Heart right ventricle (tissue), 16 donors: ENCODE measurements around the gene ITPRIPL2. TPM values are rescaled to one million over a fixed set of nuclear protein-coding genes. Genes with fewer than 3 reads are reported as not detected.

Source experiments
- ATAC-seq, 8 donors: fragments of 200-7000 bp; cut with Tn5 transposase; one replicate each; pipeline ENCODE4 v1.9.1; 2020; ENCODE audit warnings: mild to moderate bottlenecking in 8 of 8, moderate library complexity in 8 of 8, moderate number of reproducible peaks in 1 of 8
- DNase-seq, 2 donors: peaks; one replicate each; pipeline ENCODE4 v3.0.0-alpha.2; 2020
- H3K27ac ChIP-seq, 10 donors: fragments of 200-600 bp; sonication (generic) in 2 of 10; one replicate each; pipeline versions ENCODE4 v1.5.0 to v1.8.0; 2020 to 2022; ENCODE audit warnings: mild to moderate bottlenecking in 3 of 10
- H3K27me3 ChIP-seq, 7 donors: fragments of 200-600 bp; one replicate each; pipeline ENCODE4 v1.8.0; 2021 to 2022; ENCODE audit warnings: mild to moderate bottlenecking in 2 of 7
- H3K36me3 ChIP-seq, 9 donors: fragments of 200-600 bp; sonication (generic) in 1 of 9; one replicate each; pipeline versions ENCODE4 v1.5.0 to v1.8.0; 2020 to 2022; ENCODE audit warnings: mild to moderate bottlenecking in 2 of 9
- H3K4me1 ChIP-seq, 9 donors: fragments of 200-600 bp; sonication (generic) in 1 of 9; one replicate each; pipeline versions ENCODE4 v1.5.0 to v1.8.0; 2020 to 2022; ENCODE audit warnings: mild to moderate bottlenecking in 4 of 9
- H3K4me3 ChIP-seq, 10 donors: fragments of 200-600 bp; sonication (generic) in 2 of 10; one replicate each; pipeline versions ENCODE4 v1.5.0 to v1.8.0; 2020 to 2022; ENCODE audit warnings: mild to moderate bottlenecking in 7 of 10, moderate library complexity in 2 of 10
- H3K9me3 ChIP-seq, 11 donors: fragments of 200-600 bp in 10 of 11; sonication (generic) in 2 of 11; one replicate each; pipeline versions ENCODE4 v1.5.0 to v1.8.0; 2013 to 2022; ENCODE audit warnings: mild to moderate bottlenecking in 2 of 11, control low read depth in 1 of 11, moderate library complexity in 1 of 11
- CTCF ChIP-seq, 9 donors: fragments of 200-600 bp; sonication (generic) in 2 of 9; IDR thresholded peaks; one replicate each; pipeline versions ENCODE4 v1.5.0 to v1.8.0; 2021 to 2022; ENCODE audit warnings: antibody characterized with exemption in 9 of 9, mild to moderate bottlenecking in 5 of 9, moderate library complexity in 1 of 9
- WGBS, 2 donors: extraction: QIAGEN DNeasy Blood & Tissue Kit; methylation state at CpG; one replicate each; pipeline ENCODE4 v1.1.7; 2013; ENCODE audit warnings: inconsistent platforms in 1 of 2; 5-methylcytosine and 5-hydroxymethylcytosine counted together
- intact Hi-C, 10 donors: fragments of 100-400 bp; cut with DNase I; formaldehyde crosslinking; loops; one replicate each; pipeline versions ENCODE4 v1.11.1 to v1.14.2; 2022
- polyA plus RNA-seq, 2 donors: library from polyadenylated mRNA; stranded (reverse); fragments of 200-250 nt; gene quantifications; one replicate each; pipeline ENCODE4 v1.2.3, GENCODE V29; 2013
- total RNA-seq, 10 donors: library from RNA; stranded (reverse); fragmentation: NEBNext Ultra II Directional in 3 of 10; extraction: Animal tissue kit (Norgen Biotek cat#: 25700) in 3 of 10; gene quantifications; one replicate each; pipeline versions ENCODE4 v1.2.1 to v1.2.4, GENCODE V29; 2021 to 2023
- donor health status: Arrhythmogenic right ventricular cardiomyopathy.
- donor health status: ischemic (EF 13 %, LVEDD 7.1; RV severe dilation, severe dysfunction).
- donor health status: healthy with polysubstance abuse.
- donor health status: DM: no; HTN: yes; CAD: no.
- donor health status: DM: no; HTN: no; CAD: no.
- donor health status: ischemic (EF 25% LVEDD 6.9; RV normal size, moderate dysfunction).
- donor health status: ischemic (EF 25% LVEDD 5.7; RV mildly dilated, moderate dysfunction).
- donor health status: healthy.
- donor health status: DM: yes; HTN: yes; CAD: no.
- donor health status: Ischemic cardiomyopathy.
- donor health status: ischemic (EF 35%, LVEDD 5.7; RV mildly dilated, moderate dysfunction).
- donor health status: nonischemic (EF 11% LVEDD 7.7; RV severe dilation, severe dysfunction).
- donor health status: DM: yes; HTN: yes; CAD: no.
- donor health status: PGD.
- donor health status: ischemic (EF 29% LVEDD 5.4; RV normal size, mild dysfunction).
- donor health status: nonischemic (EF 23%, LVEDD 6.1; RV moderate dilation, normal function).

The ITPRIPL2 gene
- total and polyA plus RNA-seq, 12 donors, result 5.0 to 30.6 (median 13.1) TPM

- Histone ChIP-seq H3K27ac (no peak overlapping the region), H3K4me3 (no peak overlapping the region), H3K4me1 (peaks cover 0 to 24% (median 15%) of the 10 kb centered on the region in 9 donors), H3K36me3 (peaks cover 0 to 4% (median 0%) of the 10 kb centered on the region in 9 donors), H3K9me3 (no peaks in the 10 kb centered on the region), H3K27me3 (peaks cover 0 to 61% (median 27%) of the 10 kb centered on the region in 7 donors)
- no peak for TF ChIP-seq CTCF (IDR thresholded peaks at IDR 0.05)
- DNase-seq (no peak), ATAC-seq (no peak)
- intact Hi-C loops, result loop anchor here in 2 of 10 donors (10.0 kb wide), 2 partner anchors 55 to 205 kb away; partner anchors contain the start of gene ITPRIPL2 (in 1 of the 2)
- WGBS, 2 donors, result 80 to 82% methylated on average over 7 of the region's 7 CpGs
Measured at GRCh38 chr16:19170043-19170655, 56.4 kb downstream of the ITPRIPL2 start.

Other genes with a start within 250 kb of the ITPRIPL2 start
- gene SMG1, start 187.6 kb upstream of the ITPRIPL2 start, total RNA-seq, result 10 to 100 TPM; 35.5 to 58.2 (median 51.9) TPM
- gene SMG1, start 187.6 kb upstream of the ITPRIPL2 start, polyA plus RNA-seq, result 10 to 100 TPM; 11.7 to 23.2 TPM
- gene TMC7, start 130.0 kb upstream of the ITPRIPL2 start, total RNA-seq, result 1 to 10 TPM in 8 of 10 donors, under 1 TPM in 2; 0.76 to 1.7 (median 1.2) TPM
- 1 to 10 TPM in 1 of 2 donors, under 1 TPM in 1; 0.90 to 1.9 TPM for gene TMC7, start 130.0 kb upstream of the ITPRIPL2 start, polyA plus RNA-seq
- gene COQ7, start 46.4 kb upstream of the ITPRIPL2 start, total RNA-seq, result 10 to 100 TPM; 37.0 to 52.9 (median 43.6) TPM
- gene COQ7, start 46.4 kb upstream of the ITPRIPL2 start, polyA plus RNA-seq, result 10 to 100 TPM; 21.3 to 24.2 TPM
- 1 to 10 TPM in 3 of 10 donors, under 1 TPM in 7; 0.20 to 1.3 (median 0.69) TPM for gene SYT17, start 54.3 kb downstream of the ITPRIPL2 start, total RNA-seq
- under 1 TPM; 0.41 to 0.51 TPM for gene SYT17, start 54.3 kb downstream of the ITPRIPL2 start, polyA plus RNA-seq
- gene CLEC19A, start 171.8 kb downstream of the ITPRIPL2 start, total RNA-seq, result not detected
- not detected for gene CLEC19A, start 171.8 kb downstream of the ITPRIPL2 start, polyA plus RNA-seq